Measurements from ENCODE around the gene TDRKH. TPM values are rescaled to one million over a fixed set of nuclear protein-coding genes. Genes with fewer than 3 reads are reported as not detected.

Gene TDRKH
- total RNA-seq, 1 donor from 2014 or later = 3.8 TPM

DNA sequence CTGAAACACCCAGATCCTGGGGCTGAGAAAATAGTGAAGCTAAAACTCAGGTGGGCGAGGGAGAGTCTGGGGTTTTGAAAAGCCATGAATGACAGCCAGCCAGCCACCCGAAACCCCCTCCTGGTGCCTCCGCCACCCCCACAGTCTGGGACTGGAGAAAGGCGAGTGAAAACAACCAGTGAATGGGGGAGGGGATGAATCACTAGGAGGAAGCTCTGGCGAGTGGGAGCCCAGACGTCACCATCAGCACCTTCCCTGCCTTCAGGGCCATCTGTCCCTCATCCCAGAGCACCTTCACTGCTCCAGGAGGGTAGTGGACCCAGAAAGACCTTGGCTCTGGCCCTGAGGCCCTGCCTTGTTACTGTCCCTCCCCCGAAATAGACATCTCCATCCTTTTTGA is 32.1 kb upstream of the TDRKH start:
- Histone ChIP-seq H3K4me1 (peaks cover 28% of the 10 kb centered on the region), H3K4me3 (no peak overlapping the region)
- intact Hi-C loops (cut with micrococcal nuclease) = no loop called here

DNA sequence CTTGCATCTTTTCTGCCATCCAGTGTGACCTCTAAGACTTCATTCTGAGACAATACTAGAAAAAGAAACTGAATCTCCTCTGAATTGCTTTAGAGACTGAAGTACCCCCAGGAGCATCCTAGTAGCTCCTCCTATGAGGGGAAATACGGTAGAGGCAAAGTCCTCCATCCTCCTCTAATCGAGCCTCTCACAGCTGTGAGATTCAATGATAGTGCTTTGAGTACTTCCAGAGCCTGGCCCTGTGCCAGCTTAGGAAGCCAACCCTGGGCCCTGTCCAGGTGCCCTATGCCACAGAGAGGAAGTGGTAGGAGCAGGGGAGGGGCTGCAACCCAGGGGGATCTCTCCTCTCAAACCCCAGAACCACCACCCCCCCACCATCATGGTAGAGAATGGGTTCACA is 30.6 kb upstream of the TDRKH start:
- Histone ChIP-seq H3K36me3 (peaks cover 5% of the 10 kb centered on the region), H3K4me3 (no peak overlapping the region), H3K4me1 (peaks cover 22% of the 10 kb centered on the region), H3K27me3 (ENCODE audit: low read depth) (no peaks in the 10 kb centered on the region), H3K27ac (replicated peaks) (no peak overlapping the region), H3K9me3 (replicated peaks) (no peaks in the 10 kb centered on the region)
- intact Hi-C loops (cut with micrococcal nuclease) = no loop called here
- TF ChIP-seq, protein P1, sequence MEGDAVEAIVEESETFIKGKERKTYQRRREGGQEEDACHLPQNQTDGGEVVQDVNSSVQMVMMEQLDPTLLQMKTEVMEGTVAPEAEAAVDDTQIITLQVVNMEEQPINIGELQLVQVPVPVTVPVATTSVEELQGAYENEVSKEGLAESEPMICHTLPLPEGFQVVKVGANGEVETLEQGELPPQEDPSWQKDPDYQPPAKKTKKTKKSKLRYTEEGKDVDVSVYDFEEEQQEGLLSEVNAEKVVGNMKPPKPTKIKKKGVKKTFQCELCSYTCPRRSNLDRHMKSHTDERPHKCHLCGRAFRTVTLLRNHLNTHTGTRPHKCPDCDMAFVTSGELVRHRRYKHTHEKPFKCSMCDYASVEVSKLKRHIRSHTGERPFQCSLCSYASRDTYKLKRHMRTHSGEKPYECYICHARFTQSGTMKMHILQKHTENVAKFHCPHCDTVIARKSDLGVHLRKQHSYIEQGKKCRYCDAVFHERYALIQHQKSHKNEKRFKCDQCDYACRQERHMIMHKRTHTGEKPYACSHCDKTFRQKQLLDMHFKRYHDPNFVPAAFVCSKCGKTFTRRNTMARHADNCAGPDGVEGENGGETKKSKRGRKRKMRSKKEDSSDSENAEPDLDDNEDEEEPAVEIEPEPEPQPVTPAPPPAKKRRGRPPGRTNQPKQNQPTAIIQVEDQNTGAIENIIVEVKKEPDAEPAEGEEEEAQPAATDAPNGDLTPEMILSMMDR (IDR thresholded peaks at IDR 0.05; ENCODE audit: borderline replicate concordance) = no peak
- no peak for DNase-seq

More for the DNA sequence above, 32.1 kb upstream of the TDRKH start:
- H3K9me3 ChIP-seq (replicated peaks) = no peaks in the 10 kb centered on the region
- DNase-seq = no peak
- no peaks in the 10 kb centered on the region for H3K27me3 ChIP-seq (ENCODE audit: low read depth)
- H3K36me3 ChIP-seq = no peaks in the 10 kb centered on the region
- H3K27ac ChIP-seq (replicated peaks) = no peak overlapping the region
- TF ChIP-seq, protein P1 (IDR thresholded peaks at IDR 0.05; ENCODE audit: borderline replicate concordance) = no peak

DNA sequence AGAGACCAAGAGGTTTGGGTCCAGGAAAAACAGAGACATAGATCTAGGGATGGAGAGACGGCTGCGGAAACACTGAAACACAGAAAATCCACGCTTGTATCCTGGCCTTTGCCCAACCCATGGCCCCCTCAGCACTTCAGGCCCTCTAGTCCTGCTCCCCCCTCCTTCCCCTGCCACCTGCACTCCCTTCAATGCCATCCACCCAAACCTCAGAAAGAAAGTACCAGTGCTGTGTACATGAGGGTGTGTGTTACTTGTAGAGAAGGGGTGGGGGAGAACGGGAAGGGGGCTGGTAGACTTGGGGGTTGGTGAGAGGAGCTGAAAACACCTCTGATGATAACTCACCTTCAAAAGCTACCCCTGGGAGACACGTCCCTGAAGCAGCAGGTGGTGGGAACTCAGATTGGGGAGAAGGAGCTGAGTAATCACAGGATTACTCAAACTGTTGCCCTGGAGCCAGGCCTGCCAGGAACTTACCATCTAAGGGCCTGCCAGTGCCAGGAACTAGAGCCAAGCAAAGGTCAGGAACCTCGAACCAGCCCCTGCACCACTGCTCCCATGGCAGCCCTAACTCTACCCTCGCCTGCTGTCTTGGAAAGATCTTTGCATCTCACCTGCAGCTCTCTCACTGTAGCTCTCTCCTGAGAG is 29.8 kb upstream of the TDRKH start:
- H3K4me3 ChIP-seq = no peak overlapping the region
- H3K9me3 ChIP-seq (replicated peaks) = no peaks in the 10 kb centered on the region
- intact Hi-C loops (cut with micrococcal nuclease) = no loop called here
- H3K36me3 ChIP-seq = peaks cover 5% of the 10 kb centered on the region
- H3K27me3 ChIP-seq (ENCODE audit: low read depth) = no peaks in the 10 kb centered on the region
- TF ChIP-seq, protein P1 (IDR thresholded peaks at IDR 0.05; ENCODE audit: borderline replicate concordance) = no peak
- H3K27ac ChIP-seq (replicated peaks) = no peak overlapping the region
- peaks cover 16% of the 10 kb centered on the region for H3K4me1 ChIP-seq
- DNase-seq = no peak

DNA sequence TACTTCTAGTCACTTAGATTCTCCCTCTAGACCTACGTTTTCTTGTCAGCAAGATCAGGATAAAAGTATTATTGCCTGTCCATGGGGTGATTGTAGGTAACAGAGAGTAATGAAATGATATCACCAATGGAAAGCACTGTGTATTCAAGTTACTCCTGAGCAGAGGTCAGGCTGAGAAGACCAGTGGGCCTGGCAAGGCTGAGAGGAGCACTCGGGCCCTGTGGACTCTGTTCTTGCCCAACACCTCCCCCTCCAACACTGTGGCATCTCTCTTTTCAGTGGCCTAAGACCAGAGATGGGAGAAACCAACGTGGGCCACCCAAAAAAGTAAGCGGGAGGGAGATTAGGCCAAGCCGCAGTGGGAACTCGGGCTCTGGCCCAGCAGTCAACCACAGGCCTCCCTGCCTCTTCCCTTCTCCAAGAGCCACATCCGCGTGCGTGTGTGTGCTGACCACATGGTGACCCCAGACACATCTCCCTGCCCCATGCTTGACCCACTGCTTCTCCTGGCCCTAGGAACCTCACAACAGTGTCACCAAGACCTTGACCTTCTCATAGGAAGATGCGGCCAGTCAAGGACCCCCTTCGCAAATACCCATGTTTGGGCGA is 29.0 kb upstream of the TDRKH start:
- DNase-seq = no peak
- peaks cover 16% of the 10 kb centered on the region for H3K4me1 ChIP-seq
- TF ChIP-seq, protein P1 (IDR thresholded peaks at IDR 0.05; ENCODE audit: borderline replicate concordance) = no peak
- peaks cover 5% of the 10 kb centered on the region for H3K36me3 ChIP-seq
- H3K4me3 ChIP-seq = no peak overlapping the region
- H3K9me3 ChIP-seq (replicated peaks) = no peaks in the 10 kb centered on the region
- intact Hi-C loops (cut with micrococcal nuclease) = no loop called here
- H3K27ac ChIP-seq (replicated peaks) = no peak overlapping the region
- H3K27me3 ChIP-seq (ENCODE audit: low read depth) = no peaks in the 10 kb centered on the region

DNA sequence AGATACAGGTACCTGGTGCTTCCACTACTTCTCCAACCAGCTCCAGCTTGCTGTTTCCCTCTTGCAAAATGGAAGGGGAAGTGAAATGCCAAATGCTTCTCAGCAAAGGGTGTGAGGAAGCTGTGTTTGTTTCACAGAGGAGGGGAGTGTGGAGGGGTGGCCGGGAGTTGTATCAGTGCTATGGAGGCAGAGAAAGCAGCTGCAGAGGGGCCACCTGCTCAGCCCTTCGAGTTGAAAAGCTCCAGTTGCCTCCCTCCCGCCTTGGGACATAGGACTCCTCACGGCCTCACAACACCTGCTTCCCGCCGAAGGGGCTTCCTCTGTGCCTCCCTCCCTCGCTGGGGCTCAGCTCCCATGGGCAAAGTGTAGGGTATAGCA is 27.0 kb upstream of the TDRKH start:
- no peaks in the 10 kb centered on the region for H3K9me3 ChIP-seq (replicated peaks)
- peaks cover 16% of the 10 kb centered on the region for H3K4me1 ChIP-seq
- no peak overlapping the region for H3K27ac ChIP-seq (replicated peaks)
- DNase-seq = no peak
- intact Hi-C loops (cut with micrococcal nuclease) = no loop called here
- no peak overlapping the region for H3K4me3 ChIP-seq
- TF ChIP-seq, protein P1 (IDR thresholded peaks at IDR 0.05; ENCODE audit: borderline replicate concordance) = no peak
- H3K36me3 ChIP-seq = peaks cover 5% of the 10 kb centered on the region
- no peaks in the 10 kb centered on the region for H3K27me3 ChIP-seq (ENCODE audit: low read depth)

All from left ventricle myocardium inferior (tissue), 1 donor.